IPS-18c (cell line): Measurements from ENCODE around the gene NME7.

Experiments
- H3K4me3 ChIP-seq: 2 replicates; pipeline ENCODE4 v1.7.0; 2013; ENCODE audit warnings: low read depth, mild to moderate bottlenecking, low read length, moderate library complexity; ENCODE audit not compliant: insufficient read depth
- H3K9me3 ChIP-seq: one replicate; pipeline ENCODE4 v1.6.1; 2013; ENCODE audit warnings: mild to moderate bottlenecking, low read length, moderate library complexity; ENCODE audit not compliant: control insufficient read depth, insufficient read depth

NME7 gene

GRCh38 chr1:169112241-169112640 is 255.4 kb downstream of the NME7 start:
- H3K9me3 ChIP-seq: no peaks in the 10 kb centered on the region
- no peak overlapping the region for H3K4me3 ChIP-seq

DNA sequence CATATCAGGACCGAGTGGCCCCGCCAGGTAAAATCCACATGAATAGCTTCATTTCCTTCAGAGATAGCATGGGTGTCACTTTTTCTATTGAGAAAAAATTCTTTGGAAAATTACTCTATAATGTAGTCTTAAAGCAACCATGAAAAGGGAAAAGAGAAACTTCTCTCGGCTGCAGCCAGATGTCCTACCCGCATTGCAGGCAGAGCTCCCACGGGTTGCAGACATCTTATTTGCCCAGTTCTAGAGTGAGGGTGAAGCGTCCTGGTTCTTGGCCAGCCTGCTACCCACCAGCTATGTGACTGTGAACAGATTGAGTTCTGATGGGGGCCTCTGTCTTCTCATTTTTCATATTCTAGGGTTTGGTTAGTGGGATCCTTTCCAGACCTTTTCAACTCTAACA is 256.1 kb downstream of the NME7 start:
- H3K9me3 ChIP-seq: peaks cover 2% of the 10 kb centered on the region
- H3K4me3 ChIP-seq: no peak overlapping the region

DNA sequence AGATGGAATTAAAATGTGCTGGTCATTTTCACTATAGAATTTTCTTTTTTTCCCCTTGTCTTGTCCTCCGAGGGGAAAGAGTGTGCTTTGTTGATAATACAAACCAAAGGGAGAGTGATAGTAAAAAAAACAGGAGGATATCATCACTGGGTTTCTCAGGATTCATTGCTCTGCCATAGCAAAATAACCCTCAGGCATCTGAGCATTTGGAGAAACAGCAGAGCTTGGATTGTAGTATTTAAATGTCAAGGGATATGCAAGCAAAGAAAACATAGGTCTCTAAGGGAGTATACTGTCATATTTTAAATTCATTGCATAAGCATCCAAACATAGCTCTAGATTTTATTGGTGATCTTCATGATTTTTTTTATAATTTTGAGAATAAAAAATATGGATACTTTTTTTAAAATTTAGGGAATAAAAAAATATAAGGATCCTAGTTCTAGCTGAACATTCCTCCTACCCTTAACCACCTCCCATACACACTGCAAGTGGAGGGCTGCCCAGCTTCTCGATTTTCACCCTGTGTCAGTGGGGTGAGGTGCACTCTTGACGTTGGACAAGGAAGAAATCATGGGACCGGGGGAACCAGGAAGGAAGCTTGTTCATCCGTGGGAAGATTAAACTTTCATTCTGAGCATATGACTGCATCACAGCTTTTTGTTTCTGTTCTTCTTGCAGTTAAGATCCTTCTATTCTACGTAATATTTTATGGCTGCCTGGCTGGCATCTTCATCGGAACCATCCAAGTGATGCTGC is 256.7 kb downstream of the NME7 start:
- H3K9me3 ChIP-seq: peaks cover 2% of the 10 kb centered on the region
- H3K4me3 ChIP-seq: no peak overlapping the region

DNA sequence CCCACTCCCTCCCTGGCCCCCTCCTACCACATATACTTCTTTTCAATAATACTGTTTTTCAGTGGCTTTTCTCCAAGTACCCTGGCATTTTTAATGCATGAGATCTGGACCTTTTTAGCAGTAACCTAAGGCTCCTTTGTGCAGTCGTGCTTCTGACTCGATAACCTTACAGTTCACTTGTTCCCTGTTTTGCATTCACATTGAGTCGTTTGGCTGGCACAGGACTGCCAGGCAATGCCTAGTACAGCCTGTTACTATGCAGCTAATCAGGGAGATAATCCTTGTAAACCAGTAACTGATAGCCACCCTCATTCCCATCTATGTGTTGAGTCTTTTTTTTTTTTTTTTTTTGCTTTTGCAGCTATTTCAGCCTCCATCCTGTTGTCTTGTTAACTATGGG is 257.4 kb downstream of the NME7 start:
- H3K9me3 ChIP-seq: peaks cover 2% of the 10 kb centered on the region
- no peak overlapping the region for H3K4me3 ChIP-seq

DNA sequence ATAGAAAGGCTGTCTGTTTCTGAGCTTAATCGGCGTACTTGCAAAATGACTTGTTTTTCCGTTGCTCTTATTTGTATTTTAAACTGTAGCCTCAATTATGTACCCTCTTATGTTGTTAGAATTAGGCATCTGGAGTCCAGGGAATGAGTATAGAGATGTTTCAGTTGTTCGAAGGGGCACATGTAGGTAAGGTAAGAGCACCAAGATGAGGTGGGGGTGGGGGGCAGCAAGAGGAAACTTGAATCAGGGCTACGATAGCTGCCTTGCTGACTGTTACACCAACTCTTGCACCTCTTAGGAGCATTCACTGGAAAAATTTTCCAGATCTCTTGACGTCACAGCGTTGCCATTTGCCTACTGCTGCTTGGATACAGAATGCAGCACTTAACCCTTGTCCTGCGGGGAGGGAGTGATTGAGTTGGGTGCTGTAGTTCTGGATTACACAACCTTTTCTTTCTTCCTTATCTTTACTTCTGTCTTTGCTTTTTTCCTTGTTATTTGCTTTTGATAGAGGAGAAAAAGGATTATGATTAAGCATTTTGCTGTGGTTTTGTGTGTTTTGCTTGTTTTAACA is 257.9 kb downstream of the NME7 start:
- Histone ChIP-seq H3K4me3 (no peak overlapping the region), H3K9me3 (peaks cover 2% of the 10 kb centered on the region)

- H3K9me3 ChIP-seq: peaks cover 2% of the 10 kb centered on the region
- H3K4me3 ChIP-seq: peak overlapping the region; percentile 87; the same call in 1 of the 2 replicates
Measured at GRCh38 chr1:169108863-169109560, 258.6 kb downstream of the NME7 start.

DNA sequence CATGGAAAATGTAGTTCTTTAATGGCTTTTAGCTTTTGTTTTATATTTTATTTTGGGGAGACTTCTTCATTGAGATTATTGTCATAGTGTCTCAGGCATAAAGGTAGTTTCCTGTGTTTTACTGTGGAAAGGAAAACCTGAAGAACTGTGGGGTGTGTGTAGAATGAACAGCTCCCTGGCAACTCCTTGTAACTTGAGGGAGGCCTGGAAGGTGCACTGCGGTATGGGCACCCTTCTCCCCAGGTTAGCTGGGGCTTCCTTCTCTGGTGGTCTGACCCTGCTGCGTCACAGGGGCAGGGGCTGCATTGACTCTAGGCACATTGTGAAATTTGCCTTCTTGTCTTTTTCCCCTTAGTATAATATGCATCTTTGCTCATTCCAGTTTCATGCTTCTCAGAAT is 259.4 kb downstream of the NME7 start:
- Histone ChIP-seq H3K4me3 (peak overlapping the region; percentile 87), H3K9me3 (peaks cover 2% of the 10 kb centered on the region)

GRCh38 chr1:169107603-169108208 is 259.9 kb downstream of the NME7 start:
- Histone ChIP-seq H3K4me3 (peak overlapping the region; percentile 87), H3K9me3 (peaks cover 2% of the 10 kb centered on the region)

DNA sequence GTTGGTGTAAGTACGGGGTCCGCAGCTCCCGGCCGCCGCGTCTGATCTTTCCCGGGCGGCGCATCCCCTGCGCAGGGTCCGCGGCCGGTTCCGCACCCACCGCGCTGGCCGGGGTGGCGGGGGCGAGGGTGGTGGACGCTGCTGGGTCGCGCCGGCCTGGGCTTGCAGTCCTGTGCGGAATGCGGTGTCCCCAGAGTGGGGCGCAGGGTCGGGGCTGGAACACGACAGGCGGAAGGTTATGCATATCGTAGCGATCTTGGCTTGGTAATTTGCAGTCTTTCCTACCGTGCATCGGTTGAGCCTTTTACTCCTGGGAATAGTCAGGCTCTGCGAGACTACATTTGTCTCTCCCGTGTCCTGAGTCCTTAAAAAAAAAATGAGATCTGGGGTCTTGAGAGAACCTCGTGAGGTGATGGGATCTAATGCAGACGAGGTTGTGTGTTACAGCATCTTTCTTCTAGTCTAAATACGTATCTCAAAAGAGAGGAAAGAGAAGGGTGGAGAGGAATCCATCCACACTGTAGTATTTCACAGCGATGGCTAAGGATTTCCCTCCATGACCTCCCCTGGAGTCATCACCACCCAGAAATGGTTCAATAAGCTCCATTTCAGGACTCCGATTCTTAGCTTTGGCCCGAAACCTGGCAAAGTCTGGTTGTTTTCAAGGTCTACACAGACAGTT is 260.5 kb downstream of the NME7 start:
- peaks cover 2% of the 10 kb centered on the region for H3K9me3 ChIP-seq
- peak overlapping the region; percentile 87 for H3K4me3 ChIP-seq

DNA sequence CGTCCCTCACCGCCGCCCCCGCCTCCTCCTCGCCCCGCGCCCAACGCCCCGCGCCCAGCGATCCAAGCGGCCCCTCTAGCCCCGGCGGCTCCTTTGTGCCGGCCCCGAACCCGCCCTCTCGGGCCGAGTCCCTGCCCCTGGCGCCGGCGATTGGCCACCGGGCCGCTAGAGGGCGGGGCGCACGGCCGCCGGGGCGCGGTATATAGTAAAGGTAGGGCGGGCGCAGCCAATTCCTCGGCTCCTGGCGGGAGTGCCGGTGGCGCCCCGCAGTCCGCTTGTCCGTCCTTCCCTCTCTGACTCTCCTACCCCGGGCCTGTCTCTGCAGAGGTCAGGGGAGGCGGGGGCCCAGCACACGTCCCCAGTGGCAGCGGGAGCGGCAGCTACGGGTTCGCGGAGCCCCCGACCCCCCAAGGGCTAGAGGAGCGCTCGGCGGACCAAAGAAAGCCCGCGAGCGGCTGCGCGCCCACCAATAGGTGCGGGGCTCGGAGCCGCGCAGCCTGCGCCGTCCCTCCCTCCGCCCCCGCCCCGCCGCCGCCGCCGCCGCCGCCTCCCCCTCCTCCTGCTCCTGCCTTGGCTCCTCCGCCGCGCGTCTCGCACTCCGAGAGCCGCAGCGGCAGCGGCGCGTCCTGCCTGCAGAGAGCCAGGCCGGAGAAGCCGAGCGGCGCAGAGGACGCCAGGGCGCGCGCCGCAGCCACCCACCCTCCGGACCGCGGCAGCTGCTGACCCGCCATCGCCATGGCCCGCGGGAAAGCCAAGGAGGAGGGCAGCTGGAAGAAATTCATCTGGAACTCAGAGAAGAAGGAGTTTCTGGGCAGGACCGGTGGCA is 261.3 kb downstream of the NME7 start, which contains the start of gene ATP1B1:
ATP1B1 (plus strand) TSS at position 596 of the 826 bp plus-strand sequence; CDS start at position 736, 140 bp downstream.
- H3K4me3 ChIP-seq: peak within 1 kb of the TSS; percentile 87

DNA sequence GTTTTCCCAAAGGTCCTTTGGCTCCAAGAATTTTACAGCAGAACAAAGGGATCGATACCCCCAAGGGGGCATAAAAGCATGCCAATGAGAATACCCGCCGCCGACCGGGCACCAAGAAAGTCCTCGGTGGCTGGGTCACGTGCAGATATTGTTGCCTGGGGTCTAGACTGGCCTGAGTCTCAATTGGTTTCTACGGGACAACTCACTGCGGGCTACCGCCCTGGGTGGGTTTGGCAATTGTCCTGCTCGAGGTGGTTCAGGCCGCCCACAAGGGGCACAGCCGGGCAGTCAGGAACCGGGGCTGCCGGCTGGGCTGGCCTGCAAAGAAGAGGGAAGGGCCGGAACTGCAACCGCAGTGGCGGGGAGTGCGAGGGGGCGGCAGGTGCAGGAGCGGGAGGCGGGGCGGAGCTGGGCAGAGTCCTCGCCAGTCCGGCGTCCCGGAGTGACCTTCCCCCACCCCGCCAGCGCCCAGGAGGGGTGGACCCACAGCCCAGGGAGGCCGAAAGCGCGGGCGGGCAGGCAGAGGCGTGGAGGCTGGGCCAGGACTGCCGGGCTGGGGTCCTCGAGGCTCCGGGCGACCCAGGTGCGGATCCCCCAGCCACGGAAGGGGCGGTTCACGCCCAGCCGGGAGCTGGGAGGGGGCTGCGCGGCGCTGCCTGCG is 262.0 kb downstream of the NME7 start:
- Histone ChIP-seq H3K4me3 (peak overlapping the region; percentile 75), H3K9me3 (peaks cover 2% of the 10 kb centered on the region)

More for the DNA sequence above, 261.3 kb downstream of the NME7 start, which contains the start of gene ATP1B1:
- peaks cover 2% of the 10 kb centered on the region for H3K9me3 ChIP-seq

- H3K4me3 ChIP-seq: peak overlapping the region; percentile 75
- H3K9me3 ChIP-seq: peaks cover 2% of the 10 kb centered on the region
Measured at GRCh38 chr1:169105087-169105433, 262.5 kb downstream of the NME7 start.

GRCh38 chr1:169103480-169103893 is 264.1 kb downstream of the NME7 start:
- Histone ChIP-seq H3K4me3 (no peak overlapping the region), H3K9me3 (peaks cover 2% of the 10 kb centered on the region)

DNA sequence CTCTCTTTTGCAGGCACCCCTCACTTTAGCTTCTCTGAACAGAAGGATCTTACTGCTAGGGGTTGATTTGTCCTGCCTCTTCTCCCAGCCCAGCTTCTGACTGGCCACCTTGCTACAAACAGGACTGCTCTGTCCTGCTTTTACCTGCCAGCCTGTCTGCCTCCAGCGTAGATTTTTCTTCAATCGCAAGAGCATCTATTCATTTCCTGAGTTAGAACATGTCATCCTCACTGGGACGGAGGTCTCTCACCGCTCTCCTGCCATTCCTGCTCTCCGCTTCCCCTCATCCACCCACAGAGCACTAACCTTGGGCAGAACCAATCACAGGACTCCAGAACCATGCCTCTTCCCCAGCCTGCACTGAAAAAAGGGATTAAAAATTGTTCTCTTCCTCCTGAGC is 264.6 kb downstream of the NME7 start:
- peaks cover 2% of the 10 kb centered on the region for H3K9me3 ChIP-seq
- H3K4me3 ChIP-seq: no peak overlapping the region

- Histone ChIP-seq H3K4me3 (no peak overlapping the region), H3K9me3 (peaks cover 2% of the 10 kb centered on the region)
Measured at GRCh38 chr1:169102567-169102966, 265.0 kb downstream of the NME7 start.

- H3K9me3 ChIP-seq: no peaks in the 10 kb centered on the region
- H3K4me3 ChIP-seq: no peak overlapping the region
Measured at GRCh38 chr1:169100651-169101088, 266.9 kb downstream of the NME7 start.
